GM23248 (cell line): ENCODE results near the gene ALCAM. TPM values are rescaled to one million over a fixed set of nuclear protein-coding genes. Genes with fewer than 3 reads are reported as not detected.

Experiments used
- DNase-seq: peaks from one replicate; pipeline ENCODE4 v3.0.0-alpha.2; 2015
- H2AFZ ChIP-seq: fragments of 200-600 bp; sonication (generic); 2 replicates; pipeline ENCODE4 v1.6.1; 2016; ENCODE audit warnings: antibody characterized with exemption
- H3F3A ChIP-seq: fragments of 200-600 bp; sonication (generic); 2 replicates; pipeline ENCODE4 v1.6.1; 2016; ENCODE audit warnings: mild to moderate bottlenecking, antibody characterized with exemption, mixed run types; ENCODE audit not compliant: insufficient read depth
- H3K27ac ChIP-seq: fragments of 200-600 bp; sonication (generic); 2 replicates; pipeline ENCODE4 v1.5.1; 2016; ENCODE audit warnings: mild to moderate bottlenecking
- H3K27me3 ChIP-seq: fragments of 200-600 bp; sonication (generic); replicated peaks from 2 replicates; pipeline ENCODE4 v1.6.1; 2016; ENCODE audit warnings: mild to moderate bottlenecking; ENCODE audit not compliant: insufficient read depth
- H3K36me3 ChIP-seq: fragments of 200-600 bp; sonication (generic); 2 replicates; pipeline ENCODE4 v1.6.1; 2016; ENCODE audit warnings: low read depth, mild to moderate bottlenecking
- H3K4me1 ChIP-seq: fragments of 200-600 bp; sonication (generic); 2 replicates; pipeline ENCODE4 v1.6.1; 2016; ENCODE audit warnings: mild to moderate bottlenecking; ENCODE audit not compliant: insufficient read depth
- H3K4me2 ChIP-seq: fragments of 200-600 bp; sonication (generic); one replicate; pipeline ENCODE4 v1.6.1; 2016; ENCODE audit warnings: mild to moderate bottlenecking; ENCODE audit not compliant: unreplicated experiment
- H3K4me3 ChIP-seq: fragments of 200-600 bp; sonication (generic); 2 replicates; pipeline ENCODE4 v1.5.1; 2016; ENCODE audit warnings: mild to moderate bottlenecking
- H3K79me2 ChIP-seq: fragments of 200-600 bp; sonication (generic); 2 replicates; pipeline ENCODE4 v1.6.1; 2016; ENCODE audit warnings: mild to moderate bottlenecking; ENCODE audit not compliant: insufficient read depth
- H3K9ac ChIP-seq: fragments of 200-600 bp; sonication (generic); 2 replicates; pipeline ENCODE4 v1.6.1; 2016; ENCODE audit warnings: mild to moderate bottlenecking
- H3K9me2 ChIP-seq: fragments of 200-600 bp; sonication (generic); 2 replicates; pipeline ENCODE4 v1.6.1; 2016; ENCODE audit warnings: mixed run types, mild to moderate bottlenecking, moderate library complexity; ENCODE audit not compliant: insufficient read depth
- H3K9me3 ChIP-seq: fragments of 200-600 bp; sonication (generic); one replicate; pipeline ENCODE4 v1.6.1; 2017; ENCODE audit warnings: low read depth
- H4K20me1 ChIP-seq: fragments of 200-600 bp; sonication (generic); 2 replicates; pipeline ENCODE4 v1.6.0; 2016; ENCODE audit not compliant: insufficient read depth
- EZH2 ChIP-seq: fragments of 200-600 bp; sonication (generic); IDR thresholded peaks from 2 replicates; pipeline ENCODE4 v1.6.1; 2018; ENCODE audit warnings: antibody characterized with exemption, mild to moderate bottlenecking; ENCODE audit not compliant: insufficient read depth, poor library complexity, severe bottlenecking
- EZH2phosphoT487 ChIP-seq: fragments of 200-600 bp; sonication (generic); IDR thresholded peaks from 2 replicates; pipeline ENCODE4 v1.6.1; 2018; ENCODE audit warnings: antibody characterized with exemption, moderate library complexity, mild to moderate bottlenecking, low read depth; ENCODE audit not compliant: insufficient read depth
- WGBS, 2 experiments: methylation state at CpG; one replicate each; pipeline ENCODE4 v1.1.6; 2015 to 2017; ENCODE audit warnings: low lambda C conversion rate in 2 of 2, low coverage in 1 of 2; ENCODE audit errors: missing lambda C conversion rate in 2 of 2; 5-methylcytosine and 5-hydroxymethylcytosine counted together
- in situ Hi-C: fragments of 300-500 bp; cut with MboI; formaldehyde crosslinking; loops from 2 replicates; pipeline ENCODE4 v1.15.0; 2020
- polyA plus RNA-seq: library from polyadenylated mRNA; unstranded; fragments of >200 nt; fragmentation: Nextera tagmentation; extraction: Ambion mirVana; gene quantifications from 2 replicates; pipeline ENCODE4 v1.2.1, GENCODE V29; 2016
- total RNA-seq: library from RNA; depleted of rRNA; stranded (reverse); fragments of >200 nt; shearing (Covaris generic); gene quantifications from 2 replicates; pipeline ENCODE4 v1.2.3, GENCODE V29; 2014; rRNA removed

ALCAM gene
- total RNA-seq = 202 and 208 TPM in 2 replicates
- polyA plus RNA-seq = 88.2 and 88.7 TPM in 2 replicates

DNA sequence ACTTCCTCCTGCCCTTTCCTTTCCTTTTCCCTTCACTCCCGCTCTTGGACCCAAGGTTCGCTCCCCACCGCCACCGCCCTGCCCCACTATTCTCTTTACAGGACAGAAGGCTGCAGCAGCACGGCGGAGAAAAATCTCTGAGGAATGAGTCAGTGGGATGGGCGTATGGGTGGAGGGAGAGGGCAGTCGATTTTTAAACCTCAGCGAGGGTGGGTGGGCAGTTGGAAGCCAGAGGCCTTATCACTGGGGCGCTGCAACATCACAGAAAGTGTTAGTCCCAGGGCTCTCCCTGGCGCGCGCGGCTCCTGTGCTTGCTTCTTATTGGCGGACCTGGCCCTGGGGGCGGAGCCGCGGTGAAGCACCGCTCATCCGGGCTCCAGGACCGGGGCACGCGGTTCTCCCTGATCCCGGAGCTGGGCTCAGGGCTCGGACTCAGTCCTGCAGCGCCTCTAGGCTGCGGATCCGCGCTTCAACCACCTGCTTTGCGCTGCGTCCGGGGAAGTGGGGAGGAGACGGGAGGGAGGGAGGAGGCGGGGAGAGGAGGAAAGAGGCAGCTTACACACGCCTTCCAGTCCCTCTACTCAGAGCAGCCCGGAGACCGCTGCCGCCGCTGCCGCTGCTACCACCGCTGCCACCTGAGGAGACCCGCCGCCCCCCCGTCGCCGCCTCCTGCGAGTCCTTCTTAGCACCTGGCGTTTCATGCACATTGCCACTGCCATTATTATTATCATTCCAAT is at the start of gene ALCAM:
ALCAM (plus strand) TSS at position 584 of the 737 bp plus-strand sequence.
- peaks cover 69% of the 10 kb centered on the region for H3F3A ChIP-seq
- peak within 1 kb of the TSS; percentile 89 for H3K4me2 ChIP-seq
- TF ChIP-seq EZH2 = no peak
- peak within 1 kb of the TSS; percentile 84 for H3K27ac ChIP-seq
- peak; percentile 100 for DNase-seq
- H3K9me3 ChIP-seq = no peaks in the 10 kb centered on the region
- H3K79me2 ChIP-seq = peaks cover 46% of the 10 kb centered on the region
- no peaks in the 10 kb centered on the region for H4K20me1 ChIP-seq
- WGBS, 2 experiments = 1 to 2% methylated on average over 33 to 47 of the region's 48 CpGs
- peak within 1 kb of the TSS; percentile 91 for H3K9ac ChIP-seq
- H3K9me2 ChIP-seq = no peaks in the 10 kb centered on the region
- H3K4me3 ChIP-seq = peak within 1 kb of the TSS; percentile 85
- peak within 1 kb of the TSS; percentile 92 for H2AFZ ChIP-seq
- H3K36me3 ChIP-seq = no peaks in the 10 kb centered on the region
- in situ Hi-C loops = loop anchor here (25.0 kb wide), 2 partner anchors 754 to 1079 kb away; no protein-coding TSS in a partner anchor
- H3K4me1 ChIP-seq = peaks cover 54% of the 10 kb centered on the region
- no peaks in the 10 kb centered on the region for H3K27me3 ChIP-seq

DNA sequence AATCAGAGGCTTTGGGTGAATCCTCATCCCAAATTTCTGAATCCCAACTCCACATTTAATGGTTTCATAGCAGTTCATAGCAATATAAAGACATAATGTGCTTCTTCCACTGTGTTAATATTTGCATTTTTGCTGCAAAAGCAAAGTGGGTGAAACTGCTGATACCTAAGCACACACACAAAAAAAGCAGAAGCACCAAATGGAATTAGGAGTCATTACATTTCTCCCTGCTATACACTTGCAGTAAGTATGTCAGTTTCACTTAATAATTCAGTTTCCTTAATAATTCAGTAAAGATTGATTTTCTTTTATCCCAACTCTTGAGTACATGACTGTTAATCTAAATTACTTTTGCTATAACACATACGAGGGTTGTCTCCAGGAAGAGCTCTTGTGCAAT is 48.9 kb upstream of the ALCAM start:
- Histone ChIP-seq H3K79me2 (no peaks in the 10 kb centered on the region), H3K4me2 (no peak overlapping the region), H2AFZ (no peak overlapping the region), H3K9ac (no peak overlapping the region), H3K9me3 (no peaks in the 10 kb centered on the region), H3K4me3 (no peak overlapping the region), H3F3A (no peaks in the 10 kb centered on the region), H3K27me3 (no peaks in the 10 kb centered on the region), H3K9me2 (no peaks in the 10 kb centered on the region), H3K27ac (no peak overlapping the region), H4K20me1 (no peaks in the 10 kb centered on the region), H3K4me1 (no peaks in the 10 kb centered on the region), H3K36me3 (no peaks in the 10 kb centered on the region)
- in situ Hi-C loops = loop anchor here (25.0 kb wide), 1 partner anchor 106 kb away; no protein-coding TSS in a partner anchor
- no peak for DNase-seq
- WGBS, 2 experiments = 45 to 70% methylated on average over 1 of the region's 1 CpG
- no peak for TF ChIP-seq EZH2
- TF ChIP-seq EZH2phosphoT487 = no peak

DNA sequence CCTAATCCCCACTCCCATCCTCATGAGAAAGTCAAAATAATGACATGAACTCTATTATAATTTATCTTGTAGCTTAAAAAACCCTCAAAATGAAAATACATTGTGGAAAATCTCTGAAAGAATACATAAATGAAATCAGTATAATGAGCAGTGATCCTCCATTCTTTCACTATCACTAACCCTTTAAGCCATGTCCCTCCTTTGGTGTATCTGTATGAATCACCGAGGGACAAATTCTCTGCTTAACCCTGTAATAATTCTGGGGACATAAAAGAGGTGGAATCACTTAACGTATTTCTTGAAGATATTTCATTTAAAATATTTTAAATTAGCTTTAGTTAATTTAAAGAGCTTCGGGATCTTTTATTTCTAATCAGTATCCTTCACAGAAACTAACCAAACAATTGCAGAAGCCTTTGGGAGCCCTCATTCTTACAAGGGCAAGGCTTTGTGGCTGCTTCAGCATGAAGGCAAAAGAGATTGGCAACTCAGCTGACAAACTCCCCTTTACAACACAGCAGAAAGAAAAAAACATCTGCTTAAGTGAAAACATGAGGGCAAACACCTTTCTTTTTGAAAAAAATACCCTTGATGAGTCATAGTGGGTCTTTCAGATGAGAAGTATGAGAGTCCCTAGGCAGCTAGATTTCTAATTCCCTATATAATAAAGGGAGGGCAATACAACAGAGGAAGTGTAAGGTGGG is 44.0 kb upstream of the ALCAM start:
- WGBS, 2 experiments = 61 to 63% methylated on average over 3 of the region's 3 CpGs
- H2AFZ ChIP-seq = no peak overlapping the region
- no peaks in the 10 kb centered on the region for H3K9me2 ChIP-seq
- H3K4me3 ChIP-seq = no peak overlapping the region
- no peaks in the 10 kb centered on the region for H3K4me1 ChIP-seq
- no peak overlapping the region for H3K4me2 ChIP-seq
- no peaks in the 10 kb centered on the region for H3K27me3 ChIP-seq
- in situ Hi-C loops = loop anchor here (25.0 kb wide), 1 partner anchor 110 kb away; no protein-coding TSS in a partner anchor
- H3K9me3 ChIP-seq = no peaks in the 10 kb centered on the region
- H3K36me3 ChIP-seq = no peaks in the 10 kb centered on the region
- no peaks in the 10 kb centered on the region for H3K79me2 ChIP-seq
- no peak overlapping the region for H3K9ac ChIP-seq
- H3K27ac ChIP-seq = no peak overlapping the region
- TF ChIP-seq EZH2phosphoT487 (no peak), EZH2 (no peak)
- H3F3A ChIP-seq = no peaks in the 10 kb centered on the region
- no peak for DNase-seq
- no peaks in the 10 kb centered on the region for H4K20me1 ChIP-seq

DNA sequence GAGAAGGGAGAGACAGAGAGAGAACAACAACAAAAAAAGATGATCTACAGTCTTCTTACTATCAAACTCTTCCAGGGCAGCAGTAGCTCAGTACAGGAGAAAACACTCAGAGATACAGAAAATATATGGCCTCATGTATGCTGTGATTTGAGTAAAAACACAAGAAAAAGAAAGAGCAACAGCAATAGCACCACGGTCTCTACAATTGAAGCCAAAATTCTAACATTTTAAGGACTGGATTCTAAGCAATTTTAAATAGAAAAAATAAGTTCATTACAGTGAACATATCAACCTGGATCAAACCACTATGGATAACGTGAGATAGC is 43.5 kb upstream of the ALCAM start:
- H3K79me2 ChIP-seq = no peaks in the 10 kb centered on the region
- no peak overlapping the region for H3K4me2 ChIP-seq
- WGBS, 2 experiments = 69 to 87% methylated on average over 2 of the region's 2 CpGs
- no peak for DNase-seq
- H3K27ac ChIP-seq = no peak overlapping the region
- no peaks in the 10 kb centered on the region for H3K27me3 ChIP-seq
- no peak overlapping the region for H2AFZ ChIP-seq
- H3K4me3 ChIP-seq = no peak overlapping the region
- H3K4me1 ChIP-seq = no peaks in the 10 kb centered on the region
- no peaks in the 10 kb centered on the region for H4K20me1 ChIP-seq
- TF ChIP-seq EZH2 = no peak
- TF ChIP-seq EZH2phosphoT487 = no peak
- no peaks in the 10 kb centered on the region for H3K9me2 ChIP-seq
- in situ Hi-C loops = loop anchor here (25.0 kb wide), 1 partner anchor 111 kb away; no protein-coding TSS in a partner anchor
- no peaks in the 10 kb centered on the region for H3K36me3 ChIP-seq
- H3K9ac ChIP-seq = no peak overlapping the region
- no peaks in the 10 kb centered on the region for H3K9me3 ChIP-seq
- H3F3A ChIP-seq = no peaks in the 10 kb centered on the region
